ENCODE measurements around the gene COL4A1. TPM values are rescaled to one million over a fixed set of nuclear protein-coding genes. Genes with fewer than 3 reads are reported as not detected.

Gene COL4A1
- polyA plus RNA-seq, 1 of the 3 experiments (the other 2 are of a cell fraction), result 30.3 TPM

- DNase-seq, result no peak
- no peaks in the 10 kb centered on the region for H3K27me3 ChIP-seq (ENCODE audit: insufficient read depth)
Measured at GRCh38 chr13:110210604-110210985, 96.4 kb downstream of the COL4A1 start.

More at GRCh38 chr13:110210604-110210985, 96.4 kb downstream of the COL4A1 start:
- H3K27ac ChIP-seq (ENCODE audit: low read depth in 2 of 2, low read length in 1 of 2), result no peak overlapping the region
- no peak overlapping the region for H3K9ac ChIP-seq
- H4K20me1 ChIP-seq (ENCODE audit: insufficient read depth), result peaks cover 15% of the 10 kb centered on the region; the same call in 1 of the 2 replicates
- H3K79me2 ChIP-seq (ENCODE audit: insufficient read depth), result peaks cover 19% of the 10 kb centered on the region; the same call in 1 of the 2 replicates
- no peak for TF ChIP-seq RAD21 (IDR thresholded peaks at IDR 0.05; ENCODE audit: low read length)
- TF ChIP-seq EZH2phosphoT487 (IDR thresholded peaks at IDR 0.05; ENCODE audit: borderline replicate concordance, low read depth), result no peak
- TF ChIP-seq RXRA (IDR thresholded peaks at IDR 0.05; ENCODE audit: borderline replicate concordance, low read depth), result no peak
- no peak for TF ChIP-seq FOXM1 (IDR thresholded peaks at IDR 0.05; ENCODE audit: low read depth)
- TF ChIP-seq, protein P1, sequence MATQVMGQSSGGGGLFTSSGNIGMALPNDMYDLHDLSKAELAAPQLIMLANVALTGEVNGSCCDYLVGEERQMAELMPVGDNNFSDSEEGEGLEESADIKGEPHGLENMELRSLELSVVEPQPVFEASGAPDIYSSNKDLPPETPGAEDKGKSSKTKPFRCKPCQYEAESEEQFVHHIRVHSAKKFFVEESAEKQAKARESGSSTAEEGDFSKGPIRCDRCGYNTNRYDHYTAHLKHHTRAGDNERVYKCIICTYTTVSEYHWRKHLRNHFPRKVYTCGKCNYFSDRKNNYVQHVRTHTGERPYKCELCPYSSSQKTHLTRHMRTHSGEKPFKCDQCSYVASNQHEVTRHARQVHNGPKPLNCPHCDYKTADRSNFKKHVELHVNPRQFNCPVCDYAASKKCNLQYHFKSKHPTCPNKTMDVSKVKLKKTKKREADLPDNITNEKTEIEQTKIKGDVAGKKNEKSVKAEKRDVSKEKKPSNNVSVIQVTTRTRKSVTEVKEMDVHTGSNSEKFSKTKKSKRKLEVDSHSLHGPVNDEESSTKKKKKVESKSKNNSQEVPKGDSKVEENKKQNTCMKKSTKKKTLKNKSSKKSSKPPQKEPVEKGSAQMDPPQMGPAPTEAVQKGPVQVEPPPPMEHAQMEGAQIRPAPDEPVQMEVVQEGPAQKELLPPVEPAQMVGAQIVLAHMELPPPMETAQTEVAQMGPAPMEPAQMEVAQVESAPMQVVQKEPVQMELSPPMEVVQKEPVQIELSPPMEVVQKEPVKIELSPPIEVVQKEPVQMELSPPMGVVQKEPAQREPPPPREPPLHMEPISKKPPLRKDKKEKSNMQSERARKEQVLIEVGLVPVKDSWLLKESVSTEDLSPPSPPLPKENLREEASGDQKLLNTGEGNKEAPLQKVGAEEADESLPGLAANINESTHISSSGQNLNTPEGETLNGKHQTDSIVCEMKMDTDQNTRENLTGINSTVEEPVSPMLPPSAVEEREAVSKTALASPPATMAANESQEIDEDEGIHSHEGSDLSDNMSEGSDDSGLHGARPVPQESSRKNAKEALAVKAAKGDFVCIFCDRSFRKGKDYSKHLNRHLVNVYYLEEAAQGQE (IDR thresholded peaks at IDR 0.05; ENCODE audit: low read depth, low read length), result no peak
- TF ChIP-seq GABPA (IDR thresholded peaks at IDR 0.05; ENCODE audit: low read depth), result no peak
- no peak for TF ChIP-seq ZBTB33 (IDR thresholded peaks at IDR 0.05; ENCODE audit: borderline replicate concordance, low read depth)
- TF ChIP-seq, protein P2, sequence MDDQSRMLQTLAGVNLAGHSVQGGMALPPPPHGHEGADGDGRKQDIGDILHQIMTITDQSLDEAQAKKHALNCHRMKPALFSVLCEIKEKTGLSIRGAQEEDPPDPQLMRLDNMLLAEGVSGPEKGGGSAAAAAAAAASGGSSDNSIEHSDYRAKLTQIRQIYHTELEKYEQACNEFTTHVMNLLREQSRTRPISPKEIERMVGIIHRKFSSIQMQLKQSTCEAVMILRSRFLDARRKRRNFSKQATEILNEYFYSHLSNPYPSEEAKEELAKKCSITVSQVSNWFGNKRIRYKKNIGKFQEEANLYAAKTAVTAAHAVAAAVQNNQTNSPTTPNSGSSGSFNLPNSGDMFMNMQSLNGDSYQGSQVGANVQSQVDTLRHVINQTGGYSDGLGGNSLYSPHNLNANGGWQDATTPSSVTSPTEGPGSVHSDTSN (IDR thresholded peaks at IDR 0.05), result no peak
- TF ChIP-seq SIN3A (IDR thresholded peaks at IDR 0.05; ENCODE audit: borderline replicate concordance, low read depth, low read length), result no peak
- TF ChIP-seq SMC3 (IDR thresholded peaks at IDR 0.05; ENCODE audit: low read depth, low read length), result no peak
- no peak for TF ChIP-seq TEAD4 (IDR thresholded peaks at IDR 0.05; ENCODE audit: borderline replicate concordance, insufficient read depth)
- TF ChIP-seq TAF1 (IDR thresholded peaks at IDR 0.05; ENCODE audit: borderline replicate concordance, low read depth, low read length), result no peak
- TF ChIP-seq USF2 (IDR thresholded peaks at IDR 0.05; ENCODE audit: borderline replicate concordance, low read depth, low read length), result no peak
- no peak for TF ChIP-seq FOSL2 (IDR thresholded peaks at IDR 0.05; ENCODE audit: borderline replicate concordance, low read depth)
- TF ChIP-seq USF1 (IDR thresholded peaks at IDR 0.05; ENCODE audit: borderline replicate concordance, low read depth), result no peak
- no peak for TF ChIP-seq NFIC (IDR thresholded peaks at IDR 0.05; ENCODE audit: borderline replicate concordance)
- TF ChIP-seq IRF3 (IDR thresholded peaks at IDR 0.05; ENCODE audit: low read depth, low read length), result no peak
- no peak for TF ChIP-seq JUND (IDR thresholded peaks at IDR 0.05)
- WGBS (ENCODE audit: low lambda C conversion rate), result 100% methylated on average over 3 of the region's 3 CpGs
- H3K9me2 ChIP-seq, result no peaks in the 10 kb centered on the region
- H3F3A ChIP-seq (replicated peaks; ENCODE audit: insufficient read depth), result peaks cover 5% of the 10 kb centered on the region
- CTCF ChIA-PET, result interaction anchor here (1.0 kb wide), 1 partner anchor 11 kb away, joined by 5 read pairs; no protein-coding TSS in a partner anchor
- no peaks in the 10 kb centered on the region for H3K9me3 ChIP-seq
- H3K4me1 ChIP-seq (ENCODE audit: control insufficient read depth in 1 of 2, insufficient read depth in 2 of 2, low read depth in 1 of 2, low read length in 1 of 2), result no peaks in the 10 kb centered on the region
- H2AFZ ChIP-seq (ENCODE audit: low read depth), result no peak overlapping the region
- peaks cover 12 to 67% of the 10 kb centered on the region in 2 experiments for H3K36me3 ChIP-seq (replicated peaks in 1 of 2; ENCODE audit: control insufficient read depth in 1 of 2, insufficient read depth in 2 of 2, low read length in 1 of 2)
- POLR2A ChIA-PET, result no interaction called here
- no peak overlapping the region for H3K4me2 ChIP-seq
- no peak overlapping the region for H3K4me3 ChIP-seq (ENCODE audit: low read depth in 2 of 2, low read length in 1 of 2)
